Mesenchymal stem cell (in vitro differentiated cells and primary cell): ENCODE data around the gene SLC36A3.

Source experiments
- DNase-seq: peaks from one replicate; pipeline ENCODE4 v3.0.0-alpha.2; 2013
- H2AFZ ChIP-seq: one replicate; pipeline ENCODE4 v1.6.1; 2013; ENCODE audit warnings: low read depth, mild to moderate bottlenecking, control low read depth, inconsistent platforms, low read length, moderate library complexity
- H2AK5ac ChIP-seq: 2 replicates; pipeline ENCODE4 v1.6.1; 2013; ENCODE audit warnings: low read length, moderate library complexity, mild to moderate bottlenecking, inconsistent platforms; ENCODE audit not compliant: severe bottlenecking
- H2BK120ac ChIP-seq: one replicate; pipeline ENCODE4 v1.6.1; 2013; ENCODE audit warnings: low read depth, mild to moderate bottlenecking, inconsistent platforms, low read length, moderate library complexity
- H2BK12ac ChIP-seq, 2 experiments: one replicate each; pipeline ENCODE4 v1.6.1; 2013; ENCODE audit warnings: inconsistent platforms in 2 of 2, low read length in 2 of 2, mild to moderate bottlenecking in 2 of 2, moderate library complexity in 2 of 2, control low read depth in 1 of 2
- H2BK15ac ChIP-seq: one replicate; pipeline ENCODE4 v1.6.1; 2013; ENCODE audit warnings: mild to moderate bottlenecking, low read depth, inconsistent platforms; ENCODE audit not compliant: poor library complexity, severe bottlenecking
- H2BK5ac ChIP-seq: 2 replicates; pipeline ENCODE4 v1.6.1; 2013; ENCODE audit warnings: low read depth, mild to moderate bottlenecking, low read length, control low read depth, inconsistent platforms; ENCODE audit not compliant: poor library complexity, severe bottlenecking
- H3K14ac ChIP-seq, 2 experiments: one replicate each; pipeline ENCODE4 v1.6.1; 2013; ENCODE audit warnings: inconsistent platforms in 2 of 2, low read length in 2 of 2, control low read depth in 1 of 2, mild to moderate bottlenecking in 1 of 2, moderate library complexity in 1 of 2
- H3K18ac ChIP-seq, 2 experiments: one replicate each; pipeline ENCODE4 v1.6.1; 2013; ENCODE audit warnings: inconsistent platforms in 2 of 2, low read length in 2 of 2, control low read depth in 1 of 2, low read depth in 1 of 2, mild to moderate bottlenecking in 1 of 2
- H3K23ac ChIP-seq, 2 experiments: one replicate each; pipeline ENCODE4 v1.6.1; 2013; ENCODE audit warnings: inconsistent platforms in 2 of 2, low read length in 2 of 2, mild to moderate bottlenecking in 2 of 2, moderate library complexity in 2 of 2, control low read depth in 1 of 2
- H3K27ac ChIP-seq: 2 replicates; pipeline ENCODE4 v1.5.1; 2013; ENCODE audit warnings: mild to moderate bottlenecking, moderate library complexity, low read length, control low read depth, inconsistent platforms; ENCODE audit not compliant: poor library complexity, severe bottlenecking
- H3K27me3 ChIP-seq, 2 experiments: 2 replicates each; pipeline versions ENCODE4 v1.6.1 to v1.7.0; 2013; ENCODE audit warnings: low read length in 2 of 2, mild to moderate bottlenecking in 2 of 2, moderate library complexity in 2 of 2, control low read depth in 1 of 2, inconsistent platforms in 1 of 2; ENCODE audit not compliant: control insufficient read depth in 1 of 2, insufficient read depth in 1 of 2
- H3K36me3 ChIP-seq, 2 experiments: 2 replicates each; pipeline versions ENCODE4 v1.6.1 to v1.7.0; 2013; ENCODE audit warnings: low read length in 2 of 2, control low read depth in 1 of 2, inconsistent platforms in 1 of 2, low read depth in 1 of 2, mild to moderate bottlenecking in 1 of 2; ENCODE audit not compliant: insufficient read depth in 2 of 2, control insufficient read depth in 1 of 2
- H3K4ac ChIP-seq, 2 experiments: one replicate each; pipeline ENCODE4 v1.6.1; 2013; ENCODE audit warnings: inconsistent platforms in 2 of 2, low read length in 2 of 2, mild to moderate bottlenecking in 2 of 2, moderate library complexity in 2 of 2, control low read depth in 1 of 2, low read depth in 1 of 2
- H3K4me1 ChIP-seq: 2 replicates; pipeline ENCODE4 v1.6.1; 2013; ENCODE audit warnings: low read depth, low read length, control low read depth; ENCODE audit not compliant: control insufficient read depth, insufficient read depth
- H3K4me2 ChIP-seq: 2 replicates; pipeline ENCODE4 v1.6.1; 2013; ENCODE audit warnings: low read length, mild to moderate bottlenecking, inconsistent platforms; ENCODE audit not compliant: poor library complexity, severe bottlenecking
- H3K4me3 ChIP-seq, 2 experiments: 2 replicates each; pipeline versions ENCODE4 v1.5.1 to v1.7.0; 2013; ENCODE audit warnings: low read length in 2 of 2, mild to moderate bottlenecking in 2 of 2, control low read depth in 1 of 2, low read depth in 1 of 2; ENCODE audit not compliant: insufficient read depth in 1 of 2
- H3K79me1 ChIP-seq: replicated peaks from 2 replicates; pipeline ENCODE4 v1.6.1; 2013; ENCODE audit warnings: mild to moderate bottlenecking, control low read depth, low read length, inconsistent platforms; ENCODE audit not compliant: poor library complexity, severe bottlenecking
- H3K9ac ChIP-seq: 2 replicates; pipeline ENCODE4 v1.7.0; 2013; ENCODE audit warnings: mild to moderate bottlenecking, low read length, moderate library complexity
- H3K9me3 ChIP-seq: 2 replicates; pipeline ENCODE4 v1.7.0; 2013; ENCODE audit warnings: mild to moderate bottlenecking, low read length; ENCODE audit not compliant: control insufficient read depth
- H4K8ac ChIP-seq: one replicate; pipeline ENCODE4 v1.6.1; 2013; ENCODE audit warnings: inconsistent platforms, mild to moderate bottlenecking, low read length, moderate library complexity
- H4K91ac ChIP-seq: one replicate; pipeline ENCODE4 v1.6.1; 2013; ENCODE audit warnings: mild to moderate bottlenecking, low read length, inconsistent platforms
- WGBS: methylation state at CpG from one replicate; pipeline ENCODE4 v1.1.7; 2013; ENCODE audit warnings: mixed read lengths; 5-methylcytosine and 5-hydroxymethylcytosine counted together

Gene SLC36A3

GRCh38 chr5:151234476-151235238 lies 68.9 kb downstream of the SLC36A3 start:
- H3K4me1 ChIP-seq: no peaks in the 10 kb centered on the region
- H3K27ac ChIP-seq: no peak overlapping the region
- WGBS: 65% methylated on average over 16 of the region's 17 CpGs
- H3K23ac ChIP-seq: no peak overlapping the region
- H3K36me3 ChIP-seq: no peaks in the 10 kb centered on the region
- no peak overlapping the region for H2BK12ac ChIP-seq
- H3K18ac ChIP-seq: peak overlapping the region in 1 of 2 experiments; percentile 50
- H4K8ac ChIP-seq: peak overlapping the region; percentile 28
- H4K91ac ChIP-seq: no peak overlapping the region
- H2BK120ac ChIP-seq: no peak overlapping the region
- no peak overlapping the region for H3K4me3 ChIP-seq
- no peaks in the 10 kb centered on the region for H3K9me3 ChIP-seq
- no peak overlapping the region for H2BK5ac ChIP-seq
- H2AFZ ChIP-seq: no peak overlapping the region
- H3K79me1 ChIP-seq: no peaks in the 10 kb centered on the region
- peak; percentile 69 for DNase-seq
- H3K4me2 ChIP-seq: no peak overlapping the region
- no peak overlapping the region for H2AK5ac ChIP-seq
- no peak overlapping the region for H3K14ac ChIP-seq
- H3K9ac ChIP-seq: peak overlapping the region; percentile 70
- no peak overlapping the region for H3K4ac ChIP-seq
- peaks cover 10 to 44% of the 10 kb centered on the region in 2 experiments for H3K27me3 ChIP-seq
- H2BK15ac ChIP-seq: no peak overlapping the region

- no peak overlapping the region for H2AK5ac ChIP-seq
- H2BK15ac ChIP-seq: no peak overlapping the region
- peaks cover 12 to 41% of the 10 kb centered on the region in 2 experiments for H3K27me3 ChIP-seq
- no peaks in the 10 kb centered on the region for H3K9me3 ChIP-seq
- no peaks in the 10 kb centered on the region for H3K4me1 ChIP-seq
- H2BK12ac ChIP-seq: no peak overlapping the region
- H2BK5ac ChIP-seq: no peak overlapping the region
- no peak overlapping the region for H3K4me3 ChIP-seq
- WGBS: 96% methylated on average over 8 of the region's 8 CpGs
- no peak overlapping the region for H3K27ac ChIP-seq
- no peak overlapping the region for H4K8ac ChIP-seq
- H4K91ac ChIP-seq: no peak overlapping the region
- H3K4ac ChIP-seq: no peak overlapping the region
- no peak overlapping the region for H2BK120ac ChIP-seq
- H3K18ac ChIP-seq: no peak overlapping the region
- no peak overlapping the region for H2AFZ ChIP-seq
- DNase-seq: no peak
- H3K23ac ChIP-seq: no peak overlapping the region
- H3K4me2 ChIP-seq: no peak overlapping the region
- no peaks in the 10 kb centered on the region for H3K79me1 ChIP-seq
- H3K9ac ChIP-seq: no peak overlapping the region
- no peak overlapping the region for H3K14ac ChIP-seq
- H3K36me3 ChIP-seq: no peaks in the 10 kb centered on the region
These were observed 69.9 kb downstream of the SLC36A3 start for GRCh38 chr5:151233616-151234085.

GRCh38 chr5:151231359-151231758 lies 72.2 kb downstream of the SLC36A3 start:
- H2BK12ac ChIP-seq: no peak overlapping the region
- H3K23ac ChIP-seq: no peak overlapping the region
- H3K9ac ChIP-seq: no peak overlapping the region
- no peak overlapping the region for H2BK120ac ChIP-seq
- H3K4me1 ChIP-seq: no peaks in the 10 kb centered on the region
- peaks cover 7 to 33% of the 10 kb centered on the region in 2 experiments for H3K27me3 ChIP-seq
- no peak overlapping the region for H2BK5ac ChIP-seq
- H2BK15ac ChIP-seq: no peak overlapping the region
- H2AK5ac ChIP-seq: no peak overlapping the region
- no peak overlapping the region for H3K4me3 ChIP-seq
- H3K14ac ChIP-seq: no peak overlapping the region
- no peak overlapping the region for H3K27ac ChIP-seq
- H4K8ac ChIP-seq: no peak overlapping the region
- H3K9me3 ChIP-seq: no peaks in the 10 kb centered on the region
- no peaks in the 10 kb centered on the region for H3K79me1 ChIP-seq
- no peak overlapping the region for H2AFZ ChIP-seq
- H4K91ac ChIP-seq: no peak overlapping the region
- no peak for DNase-seq
- H3K4me2 ChIP-seq: no peak overlapping the region
- H3K4ac ChIP-seq: no peak overlapping the region
- no peak overlapping the region for H3K18ac ChIP-seq
- H3K36me3 ChIP-seq: no peaks in the 10 kb centered on the region

- Histone ChIP-seq H3K9me3 (no peaks in the 10 kb centered on the region), H4K8ac (no peak overlapping the region), H3K9ac (no peak overlapping the region), H3K14ac (no peak overlapping the region), H3K27ac (no peak overlapping the region), H3K36me3 (no peaks in the 10 kb centered on the region), H2BK120ac (no peak overlapping the region), H2AFZ (no peak overlapping the region), H3K18ac (no peak overlapping the region), H3K79me1 (no peaks in the 10 kb centered on the region), H2BK12ac (no peak overlapping the region), H3K23ac (no peak overlapping the region), H3K27me3 (peaks cover 7 to 31% of the 10 kb centered on the region in 2 experiments), H2BK15ac (no peak overlapping the region), H3K4me2 (no peak overlapping the region), H4K91ac (no peak overlapping the region), H3K4ac (no peak overlapping the region), H3K4me1 (no peaks in the 10 kb centered on the region), H2BK5ac (no peak overlapping the region), H3K4me3 (no peak overlapping the region), H2AK5ac (no peak overlapping the region)
- WGBS: 86% methylated on average over 6 of the region's 6 CpGs
- no peak for DNase-seq
These were observed 73.4 kb downstream of the SLC36A3 start for GRCh38 chr5:151230048-151230680.
